NCI-H774 (cell line): Measurements from ENCODE around the gene NDE1.
"Not testable (repeated sequence)": the region's sequence is repeated elsewhere in the genome, so short reads cannot be mapped to it uniquely, and the experiment has no call there.

Experiments
- DNase-seq: peaks from one replicate; lab custom pipeline; 2025; lab: John Stamatoyannopoulos, UW

Gene NDE1

DNA sequence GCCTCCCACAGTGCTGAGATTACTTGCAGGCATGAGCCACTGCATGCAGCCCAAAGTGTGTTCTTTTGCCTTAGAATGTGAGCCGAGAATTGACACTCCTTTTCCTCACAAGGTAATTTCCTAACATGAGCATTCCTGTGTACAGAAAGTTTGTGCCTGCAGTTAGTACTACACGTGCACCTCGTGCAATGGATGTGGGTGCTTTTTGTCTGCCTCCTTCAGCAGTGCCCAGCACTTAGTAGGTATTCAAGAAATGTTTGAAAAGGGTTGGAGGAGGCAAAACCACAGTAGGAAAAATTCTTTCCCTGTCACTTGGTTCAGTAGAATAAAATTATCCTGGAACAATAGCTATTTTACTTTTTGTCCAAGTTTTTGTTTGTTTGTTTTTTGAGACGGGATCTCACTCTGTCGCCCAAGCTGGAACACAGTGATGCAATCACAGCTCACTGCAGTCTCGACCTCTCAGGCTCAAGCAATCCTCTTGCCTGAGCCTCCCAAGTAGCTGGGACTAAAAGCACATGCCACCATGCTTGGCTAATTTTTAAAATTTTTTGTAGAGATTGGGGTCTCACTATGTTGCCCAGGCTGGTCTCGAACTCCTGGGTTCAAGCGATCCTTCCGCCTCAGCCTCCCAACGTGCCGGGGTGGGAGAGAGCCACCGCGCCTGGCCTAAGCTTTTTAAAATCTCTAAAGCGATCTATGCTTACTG lies 2.4 kb downstream of the NDE1 start:
- no peak for DNase-seq

DNA sequence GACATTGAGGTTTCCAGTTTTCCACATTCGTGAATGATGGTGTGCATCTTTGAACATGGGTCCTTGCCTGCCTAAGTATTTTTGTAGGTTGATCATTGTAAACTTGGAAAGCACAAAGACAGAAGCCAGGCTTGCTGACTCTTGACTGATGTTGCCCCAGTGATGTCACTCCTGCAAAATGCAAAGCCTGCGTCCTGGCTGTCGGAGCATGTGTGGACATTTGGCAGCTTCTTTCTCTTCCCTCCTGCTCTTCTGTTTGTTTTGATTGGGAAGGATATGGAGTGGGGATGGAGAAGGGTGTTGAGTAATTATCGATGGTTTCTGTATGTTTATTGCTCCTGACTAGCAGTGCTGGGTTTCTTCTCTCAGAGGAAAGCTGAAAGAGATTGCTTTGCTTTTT lies 3.2 kb downstream of the NDE1 start:
- DNase-seq = no peak

DNA sequence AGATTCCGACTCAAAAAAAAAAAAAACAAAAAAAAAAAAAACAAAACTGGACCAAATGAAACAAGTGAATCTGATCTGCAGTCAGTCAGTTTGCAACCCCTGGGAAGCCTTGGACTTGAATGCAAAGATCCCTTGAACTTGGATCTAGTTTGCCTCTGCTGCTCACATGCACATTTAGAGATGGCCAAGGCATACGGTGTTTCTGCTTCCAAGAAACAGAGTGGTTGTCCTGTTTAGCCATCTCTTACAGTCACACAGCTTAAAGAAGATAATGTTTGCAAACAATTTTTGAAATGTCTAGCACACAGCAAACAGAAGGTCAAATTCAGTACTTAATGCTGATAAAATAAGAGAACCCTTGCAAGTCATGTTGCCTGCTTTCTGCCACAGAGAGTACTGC lies 4.5 kb downstream of the NDE1 start:
- no peak for DNase-seq

DNA sequence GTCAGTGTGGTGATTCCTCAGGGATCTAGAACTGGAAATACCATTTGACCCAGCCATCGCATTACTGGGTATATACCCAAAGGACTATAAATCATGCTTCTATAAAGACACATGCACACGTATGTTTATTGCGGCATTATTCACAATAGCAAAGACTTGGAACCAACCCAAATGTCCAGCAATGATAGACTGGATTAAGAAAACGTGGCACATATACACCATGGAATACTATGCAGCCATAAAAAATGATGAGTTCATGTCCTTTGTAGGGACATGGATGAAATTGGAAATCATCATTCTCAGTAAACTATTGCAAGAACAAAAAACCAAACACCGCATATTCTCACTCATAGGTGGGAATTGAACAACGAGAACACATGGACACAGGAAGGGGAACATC lies 5.5 kb downstream of the NDE1 start:
- not testable (repeated sequence) for DNase-seq

DNA sequence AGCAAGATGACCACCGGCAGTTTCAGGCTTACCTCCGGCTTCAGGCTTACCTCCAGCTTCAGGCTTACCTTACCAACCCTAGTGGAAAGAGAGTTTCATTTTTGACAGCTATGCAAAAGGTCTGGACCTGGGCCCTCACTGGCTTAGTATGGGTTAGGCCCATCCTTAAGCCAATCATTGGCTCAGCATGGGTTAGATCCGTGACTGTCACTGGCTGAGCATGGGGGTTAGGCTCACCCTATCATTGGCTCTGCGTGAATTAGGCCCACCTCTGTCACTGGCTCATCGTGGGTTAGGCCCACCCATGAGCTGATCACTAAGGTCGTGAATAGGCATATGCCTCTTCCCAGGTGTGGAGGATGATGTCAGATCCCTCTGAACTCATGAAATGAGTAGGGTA lies 8.1 kb downstream of the NDE1 start:
- no peak for DNase-seq

DNA sequence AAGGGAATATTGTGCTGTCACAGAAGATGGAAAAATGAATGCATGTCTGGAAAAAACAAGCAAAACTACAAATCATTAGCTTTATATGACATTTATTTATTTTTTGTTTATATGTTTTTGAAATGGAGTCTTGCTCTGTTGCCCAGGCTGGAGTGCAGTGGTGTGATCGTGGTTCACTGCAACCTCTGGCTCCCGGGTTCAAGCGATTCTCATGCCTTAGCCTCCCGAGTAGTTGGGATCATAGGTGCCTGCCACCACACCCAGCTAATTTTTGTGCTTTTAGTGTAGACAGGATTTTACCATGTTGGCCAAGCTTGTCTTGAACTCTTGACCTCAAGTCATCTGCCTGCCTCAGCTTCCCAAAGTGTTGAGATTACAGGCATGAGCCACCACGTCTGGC lies 8.5 kb downstream of the NDE1 start:
- no peak for DNase-seq

DNA sequence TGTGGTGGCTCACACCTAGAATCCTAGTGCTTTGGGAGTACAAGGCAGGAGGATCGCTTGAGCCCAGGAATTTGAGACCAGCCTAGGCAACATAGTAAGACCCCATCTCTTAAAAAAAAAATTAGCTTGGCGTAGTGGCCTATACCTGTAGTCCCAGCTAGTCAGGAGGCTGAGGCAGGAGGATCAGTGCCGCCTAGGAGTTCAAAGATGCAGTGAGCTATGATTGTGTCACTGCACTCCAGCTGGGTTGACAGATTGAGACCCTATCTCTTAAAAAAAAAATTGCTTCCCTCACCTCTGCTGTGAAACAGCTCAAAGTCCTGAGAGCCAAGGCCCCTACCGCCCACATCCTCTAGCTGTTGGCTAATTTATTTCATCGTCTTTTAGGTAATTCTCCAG lies 10.2 kb downstream of the NDE1 start:
- no peak for DNase-seq

DNA sequence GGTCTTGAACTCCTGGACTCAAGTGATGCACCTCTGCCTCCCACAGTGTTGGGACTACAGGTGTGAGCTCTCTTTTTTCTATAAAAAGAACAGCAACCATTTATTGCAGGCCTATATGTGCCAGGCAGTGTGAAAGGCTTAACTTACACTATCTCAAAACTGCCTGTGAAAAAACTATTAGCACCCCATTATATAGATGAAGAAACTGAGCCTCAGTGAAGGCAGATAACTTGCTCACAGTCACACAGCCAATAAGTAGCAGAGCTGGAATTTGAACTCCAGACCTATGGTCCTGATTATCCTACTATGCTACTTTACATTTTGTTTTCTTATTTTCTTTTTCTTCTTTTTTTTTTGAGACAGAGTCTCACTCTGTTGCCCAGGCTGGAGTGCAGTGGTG lies 15.1 kb downstream of the NDE1 start:
- DNase-seq = no peak

DNA sequence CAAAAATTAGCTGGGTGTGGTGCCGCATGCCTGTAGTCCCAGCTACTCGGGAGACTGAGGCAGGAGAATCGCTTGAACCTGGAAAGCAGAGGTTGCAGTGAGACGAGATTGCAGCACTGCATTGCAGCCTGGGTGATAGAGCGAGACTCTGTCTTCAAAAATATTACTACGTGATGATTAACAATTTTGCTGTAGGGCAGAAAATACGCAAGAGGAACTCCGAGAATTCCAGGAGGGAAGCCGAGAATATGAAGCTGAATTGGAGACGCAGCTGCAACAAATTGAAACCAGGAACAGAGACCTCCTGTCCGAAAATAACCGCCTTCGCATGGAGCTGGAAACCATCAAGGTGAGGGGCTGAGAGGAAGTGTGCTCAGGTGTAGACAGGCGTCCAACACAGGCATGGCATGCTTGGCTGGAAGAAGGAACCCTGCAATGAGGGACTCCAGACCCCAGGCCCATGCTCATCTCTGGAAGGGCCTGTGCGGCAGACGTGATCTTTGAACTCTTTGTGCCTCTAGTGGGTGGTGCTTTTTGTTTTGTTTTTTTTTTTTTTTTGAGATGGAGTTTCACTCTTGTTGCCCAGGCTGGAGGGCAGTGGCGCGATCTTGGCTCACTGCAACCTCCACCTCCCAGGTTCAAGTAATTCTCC lies 17.2 kb downstream of the NDE1 start:
- no peak for DNase-seq

DNA sequence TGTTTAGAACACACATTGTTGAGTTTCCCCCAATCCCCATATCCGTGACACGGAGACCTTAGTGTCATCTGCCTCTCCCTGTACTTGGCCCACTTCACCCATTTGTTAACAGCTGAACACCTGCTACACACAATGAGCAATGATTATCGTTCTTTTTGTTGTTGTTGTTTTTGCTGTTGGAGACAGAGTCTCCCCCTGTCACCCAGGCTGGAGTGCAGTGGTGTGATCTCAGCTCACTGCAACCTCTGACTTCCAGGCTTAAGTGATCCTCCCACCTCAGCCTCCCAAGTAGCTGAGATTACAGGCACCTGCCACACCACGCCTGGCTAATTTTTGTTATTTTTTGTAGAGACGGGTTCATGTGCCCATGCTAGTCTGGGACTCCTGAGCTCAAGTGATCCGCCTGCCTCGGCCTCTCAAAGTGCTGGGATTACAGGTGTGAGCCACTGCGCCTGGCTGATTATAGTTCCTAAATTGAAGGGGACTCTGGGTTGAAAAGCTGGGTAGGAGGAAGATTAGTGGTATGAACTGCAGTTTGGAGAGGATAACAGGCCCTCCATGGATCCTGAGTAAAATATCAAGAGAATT lies 21.6 kb downstream of the NDE1 start:
- DNase-seq = peak; percentile 69

DNA sequence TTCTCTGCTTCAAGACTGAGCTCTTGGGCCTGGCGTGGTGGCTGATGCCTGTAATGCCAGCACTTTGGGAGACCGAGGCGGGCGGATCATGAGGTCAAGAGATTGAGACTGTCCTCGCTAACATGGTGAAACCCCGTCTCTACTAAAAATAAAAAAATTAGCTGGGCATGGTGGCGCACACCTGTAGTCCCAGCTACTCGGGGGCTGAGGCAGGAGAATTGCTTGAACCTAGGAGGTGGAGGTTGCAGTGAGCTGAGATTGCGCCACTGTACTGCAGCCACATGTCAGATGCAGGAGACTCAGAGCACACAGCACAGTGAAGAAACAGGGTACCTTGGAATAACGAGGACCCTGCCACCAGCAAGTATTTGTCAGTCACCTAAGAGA lies 22.1 kb downstream of the NDE1 start:
- not testable (repeated sequence) for DNase-seq

DNA sequence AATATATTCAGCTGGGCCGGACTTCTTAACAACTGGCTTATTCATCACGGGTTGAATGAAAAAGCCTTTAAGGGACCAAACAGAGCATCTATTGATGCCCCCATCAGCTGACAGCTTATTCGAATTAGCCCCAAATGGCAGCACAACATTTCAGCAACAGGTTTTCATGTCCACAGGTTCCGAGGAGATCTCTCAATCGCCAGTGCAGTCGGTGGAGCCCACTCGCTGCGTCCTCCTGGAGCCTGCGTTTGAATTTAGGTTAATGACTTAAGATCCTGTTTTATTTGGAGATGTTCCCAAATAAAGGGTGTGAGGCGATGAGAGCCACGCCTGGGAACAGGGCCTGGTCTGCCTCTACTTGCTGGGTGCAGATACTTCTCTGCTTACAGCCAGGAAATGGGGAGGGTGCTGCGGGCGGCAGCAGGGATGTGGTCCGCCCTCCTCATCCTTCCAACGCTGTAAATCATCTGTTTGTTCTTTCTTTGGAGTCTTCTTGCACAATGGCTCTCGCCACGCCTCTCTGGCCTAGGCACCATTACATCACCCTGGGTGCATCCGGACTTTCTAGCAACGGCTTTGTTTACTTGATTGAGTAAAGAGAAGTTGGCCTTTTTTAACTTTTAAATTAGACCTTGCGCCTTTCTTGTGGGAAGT lies 22.6 kb downstream of the NDE1 start:
- DNase-seq = peak; percentile 83

DNA sequence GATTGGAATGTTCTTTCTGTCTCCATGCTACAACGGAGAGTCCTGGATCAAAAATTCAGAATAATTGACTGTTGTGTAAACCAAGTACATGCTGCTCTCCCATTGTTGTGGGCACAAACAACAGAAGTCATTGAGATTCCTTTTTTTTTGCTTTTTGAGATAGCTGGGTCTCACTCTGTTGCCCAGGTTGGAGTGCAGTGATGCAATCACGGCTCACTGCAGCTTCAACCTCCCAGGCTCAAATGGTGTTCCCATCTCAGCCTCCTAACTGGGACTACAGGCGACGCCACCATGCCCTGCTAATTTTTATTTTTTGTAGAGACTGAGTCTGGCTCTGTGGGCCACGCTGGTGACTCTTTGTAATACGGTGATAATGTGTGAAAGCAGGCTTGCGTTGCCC lies 24.5 kb downstream of the NDE1 start:
- no peak for DNase-seq

DNA sequence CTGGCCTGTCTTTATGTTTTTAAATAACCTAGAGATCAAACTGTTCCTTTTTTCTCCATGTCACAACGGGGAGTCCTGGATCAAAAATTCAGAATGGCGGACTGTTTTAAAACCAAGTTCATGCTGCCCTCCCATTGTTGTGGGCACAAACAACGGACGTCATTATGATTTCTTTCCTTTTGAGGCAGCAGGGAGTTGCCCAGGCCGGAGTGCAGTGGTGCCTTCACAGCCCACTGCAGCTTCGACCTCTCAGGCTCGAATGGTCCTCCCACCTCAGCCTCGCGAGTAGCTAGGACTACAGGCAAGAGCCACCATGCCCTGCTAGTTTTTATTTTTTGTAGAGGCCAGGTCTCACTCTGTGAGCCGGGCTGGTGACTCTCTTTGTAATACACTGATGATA lies 26.5 kb downstream of the NDE1 start:
- no peak for DNase-seq

DNA sequence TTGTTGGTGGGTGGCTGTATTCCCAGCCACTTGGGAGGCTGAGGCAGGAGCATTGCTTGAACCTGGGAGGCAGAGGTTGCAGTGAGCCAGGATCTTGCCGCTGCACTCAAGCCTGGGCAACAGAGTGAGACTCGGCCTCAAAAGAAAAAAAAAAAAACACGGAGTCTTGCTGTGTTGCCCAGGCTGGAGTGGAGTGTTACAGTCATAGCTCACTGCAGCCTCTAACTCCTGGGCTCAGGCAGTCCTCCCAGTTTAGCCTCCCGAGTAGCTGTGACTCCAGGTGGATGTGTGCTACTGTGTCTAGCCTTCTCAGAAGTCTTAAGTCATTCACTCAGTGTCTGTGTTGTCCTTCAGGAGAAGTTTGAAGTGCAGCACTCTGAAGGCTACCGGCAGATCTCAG lies 27.4 kb downstream of the NDE1 start:
- DNase-seq = no peak

DNA sequence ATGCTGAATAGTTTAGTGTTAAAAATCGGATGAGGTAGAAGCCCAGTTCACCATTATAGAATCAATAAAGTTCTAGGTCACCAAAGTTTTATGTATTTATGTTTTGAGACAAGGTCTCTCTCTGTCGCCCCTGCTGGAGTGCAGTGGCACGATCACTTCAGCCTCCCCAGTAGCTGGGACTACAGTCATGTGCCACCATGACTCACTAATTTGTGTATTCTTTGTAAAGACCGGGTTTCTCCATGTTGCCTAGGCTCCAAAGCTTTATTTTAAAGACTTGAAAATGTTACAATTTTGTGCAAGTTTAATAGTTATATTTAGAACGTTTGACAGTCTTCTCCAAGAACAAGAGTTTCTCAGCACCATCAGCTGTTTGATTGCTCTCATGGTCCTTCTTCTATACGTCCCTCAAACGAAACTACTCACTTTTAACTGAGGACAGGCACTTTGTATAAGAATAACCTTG lies 32.1 kb downstream of the NDE1 start:
- peak; percentile 10 for DNase-seq

DNA sequence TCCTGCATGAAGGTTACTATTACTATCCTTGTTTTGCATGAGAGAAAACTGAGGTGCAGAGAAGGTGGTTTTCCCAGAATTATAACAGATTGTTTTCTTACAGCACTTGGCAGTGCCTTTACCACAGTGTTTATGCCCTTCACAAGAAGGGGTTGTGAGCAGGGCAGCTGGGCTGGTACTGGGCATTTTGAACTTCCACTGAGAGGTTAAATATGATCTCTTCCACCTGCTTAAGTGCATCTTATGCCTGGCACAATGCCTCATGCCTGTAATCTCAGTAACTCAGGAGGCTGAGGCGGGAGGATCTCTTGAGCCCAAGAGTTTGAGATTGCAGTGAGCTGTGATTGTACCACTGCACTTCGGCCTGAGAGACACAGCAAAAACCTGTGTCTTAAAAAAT lies 36.2 kb downstream of the NDE1 start:
- no peak for DNase-seq

DNA sequence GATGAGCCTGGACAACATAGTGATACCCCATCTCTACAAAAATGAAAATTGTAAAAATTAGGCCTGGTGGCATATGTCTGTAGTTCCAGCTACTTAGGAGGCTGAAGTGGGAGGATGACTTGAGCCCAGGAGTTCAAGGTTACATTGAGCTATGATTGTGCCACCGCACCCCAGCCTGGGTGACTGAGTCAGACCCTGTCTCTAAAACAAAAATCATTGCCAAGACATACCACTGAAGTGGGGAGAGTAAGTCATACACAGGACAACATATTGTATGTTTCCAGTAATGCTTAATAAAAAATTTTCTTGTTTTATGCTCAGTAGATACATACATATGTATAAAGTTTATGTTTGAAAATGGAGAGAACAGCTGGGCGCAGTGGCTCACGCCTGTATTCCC lies 39.2 kb downstream of the NDE1 start:
- DNase-seq = no peak

DNA sequence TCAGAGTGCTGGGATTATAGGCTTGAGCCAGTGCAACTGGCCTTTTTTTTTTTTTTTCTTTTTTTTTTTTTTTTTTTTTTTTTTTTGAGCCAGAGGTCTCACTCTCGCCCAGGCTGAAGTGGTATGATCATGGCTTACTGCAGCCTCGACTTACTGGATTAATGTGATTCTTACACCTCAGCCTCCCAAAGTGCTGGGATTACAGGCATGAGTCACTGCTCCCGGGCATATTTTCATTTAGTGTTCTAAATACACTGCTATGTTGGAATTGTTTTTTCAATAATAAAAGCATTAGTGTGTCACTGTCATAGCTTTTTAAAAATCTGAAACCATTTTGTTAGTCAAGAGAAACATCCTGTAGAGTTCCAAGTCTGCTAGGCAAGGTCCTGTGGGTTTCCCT lies 40.3 kb downstream of the NDE1 start:
- DNase-seq = no peak

DNA sequence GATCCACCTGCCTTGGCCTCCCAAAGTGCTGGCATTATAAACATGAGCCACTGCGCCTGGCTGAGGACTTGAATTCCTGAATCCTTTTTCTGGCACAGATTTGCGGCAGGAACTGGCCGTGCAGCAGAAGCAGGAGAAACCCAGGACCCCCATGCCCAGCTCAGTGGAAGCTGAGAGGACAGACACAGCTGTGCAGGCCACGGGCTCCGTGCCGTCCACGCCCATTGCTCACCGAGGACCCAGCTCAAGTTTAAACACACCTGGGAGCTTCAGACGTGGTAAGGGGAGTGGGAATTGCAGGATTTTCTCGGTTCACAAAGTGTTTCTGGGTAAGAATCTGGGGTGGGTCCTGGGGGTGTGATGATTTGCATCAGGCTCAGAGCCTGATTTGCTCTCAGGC lies 41.0 kb downstream of the NDE1 start:
- DNase-seq = no peak

DNA sequence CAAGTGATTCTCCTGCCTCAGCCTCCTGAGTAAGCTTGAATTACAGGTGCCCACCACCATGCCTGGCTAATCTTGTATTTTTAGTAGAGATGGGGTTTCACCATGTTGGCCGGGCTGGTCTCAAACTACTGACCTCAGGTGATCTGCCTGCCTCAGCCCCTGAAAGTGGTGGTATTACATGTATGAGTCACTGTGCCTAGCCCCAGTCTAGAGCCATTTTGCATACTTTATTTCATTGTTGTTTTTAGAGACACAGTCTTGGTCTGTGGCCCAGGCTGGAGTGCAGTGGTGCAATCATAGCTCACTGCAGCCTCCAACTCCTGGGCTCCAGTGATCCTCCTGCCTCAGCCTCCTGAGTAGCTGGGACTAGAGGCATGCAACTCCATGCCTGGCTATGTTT lies 42.5 kb downstream of the NDE1 start:
- DNase-seq = not testable (repeated sequence)

DNA sequence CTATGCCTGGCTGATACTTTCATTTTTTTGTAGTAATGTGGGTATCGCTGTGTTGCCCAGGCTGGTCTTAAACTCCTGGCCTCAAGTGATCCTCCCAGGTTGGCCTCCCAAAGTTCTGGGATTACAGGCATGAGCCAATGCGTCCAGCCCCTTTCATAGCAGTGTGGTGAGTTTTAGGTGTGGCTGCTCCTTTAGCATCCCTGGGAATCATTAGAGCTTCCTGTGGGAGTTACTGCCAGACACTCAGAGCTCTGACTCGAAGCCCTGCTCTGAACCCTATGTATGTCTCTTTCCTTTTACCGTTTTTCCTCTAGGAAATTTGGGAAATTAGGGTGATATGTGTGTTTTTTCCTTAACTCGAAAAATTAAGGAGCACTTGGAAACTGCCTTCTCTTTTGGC lies 44.5 kb downstream of the NDE1 start:
- DNase-seq = no peak

DNA sequence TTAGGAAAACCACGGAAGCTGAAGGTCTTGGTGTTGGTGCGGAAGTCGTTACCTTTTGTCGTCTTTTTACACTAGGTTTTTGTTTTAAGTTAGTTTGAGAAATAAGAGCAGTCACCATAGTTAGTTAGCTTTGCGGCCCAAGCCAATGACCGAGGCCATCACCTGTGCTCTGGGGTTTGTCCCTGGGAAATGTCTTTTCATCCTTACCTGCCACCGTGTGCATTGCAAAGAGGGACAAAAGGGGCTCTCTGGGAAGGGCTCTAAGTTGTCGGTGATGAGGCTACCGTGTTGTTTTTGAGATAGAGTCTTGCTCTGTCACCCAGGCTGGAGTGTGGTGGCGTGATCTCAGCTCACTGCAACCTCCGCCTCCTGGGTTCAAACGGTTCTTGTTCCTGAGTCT lies 49.8 kb downstream of the NDE1 start:
- DNase-seq = no peak
